HUES48 (cell line): ENCODE results near the gene PIK3C2A.
A peak's percentile ranks its signal among the peaks of the same experiment; 100 is the strongest.

Source experiments
- H3K27ac ChIP-seq: one replicate; pipeline ENCODE4 v1.7.0; 2013; ENCODE audit warnings: low read depth, low read length, inconsistent platforms
- H3K27me3 ChIP-seq: 2 replicates; pipeline ENCODE4 v1.6.1; 2013; ENCODE audit warnings: mild to moderate bottlenecking, low read length; ENCODE audit not compliant: control insufficient read depth, insufficient read depth
- H3K36me3 ChIP-seq: 2 replicates; pipeline ENCODE4 v1.6.1; 2013; ENCODE audit warnings: low read length; ENCODE audit not compliant: control insufficient read depth, insufficient read depth
- H3K4me1 ChIP-seq: 2 replicates; pipeline ENCODE4 v1.6.1; 2013; ENCODE audit warnings: mild to moderate bottlenecking, low read length; ENCODE audit not compliant: control insufficient read depth, insufficient read depth
- H3K4me3 ChIP-seq: 2 replicates; pipeline ENCODE4 v1.5.1; 2013; ENCODE audit warnings: mild to moderate bottlenecking, low read depth, low read length
- H3K9ac ChIP-seq: 2 replicates; pipeline ENCODE4 v1.6.1; 2013; ENCODE audit warnings: mild to moderate bottlenecking, low read depth, low read length, moderate library complexity
- H3K9me3 ChIP-seq: 2 replicates; pipeline ENCODE4 v1.6.1; 2013; ENCODE audit warnings: low read length; ENCODE audit not compliant: control insufficient read depth, insufficient read depth

Gene PIK3C2A

DNA sequence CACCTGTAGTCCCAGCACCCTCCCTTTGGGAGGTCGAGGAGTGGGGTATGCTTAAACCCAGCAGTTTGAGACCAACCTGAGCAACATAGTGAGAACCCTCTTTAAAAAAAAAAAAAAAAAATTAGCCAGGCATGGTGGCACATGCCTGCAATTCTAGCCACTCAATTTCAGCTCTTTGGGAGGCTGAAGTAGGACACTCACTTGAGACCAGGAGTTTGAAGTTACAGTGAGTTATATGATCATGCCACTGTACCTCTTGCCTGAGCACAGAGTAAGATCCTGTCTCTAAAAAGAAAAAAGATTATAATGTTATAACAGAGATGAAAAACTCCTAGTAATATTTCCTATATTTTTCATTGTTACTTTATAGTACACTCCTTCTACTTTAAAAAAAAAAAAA lies 23.9 kb downstream of the PIK3C2A start:
- Histone ChIP-seq H3K36me3 (peaks cover 15% of the 10 kb centered on the region; the same call in 1 of the 2 replicates), H3K9ac (no peak overlapping the region), H3K27me3 (no peaks in the 10 kb centered on the region), H3K9me3 (no peaks in the 10 kb centered on the region), H3K4me3 (no peak overlapping the region), H3K27ac (no peak overlapping the region), H3K4me1 (no peaks in the 10 kb centered on the region)

DNA sequence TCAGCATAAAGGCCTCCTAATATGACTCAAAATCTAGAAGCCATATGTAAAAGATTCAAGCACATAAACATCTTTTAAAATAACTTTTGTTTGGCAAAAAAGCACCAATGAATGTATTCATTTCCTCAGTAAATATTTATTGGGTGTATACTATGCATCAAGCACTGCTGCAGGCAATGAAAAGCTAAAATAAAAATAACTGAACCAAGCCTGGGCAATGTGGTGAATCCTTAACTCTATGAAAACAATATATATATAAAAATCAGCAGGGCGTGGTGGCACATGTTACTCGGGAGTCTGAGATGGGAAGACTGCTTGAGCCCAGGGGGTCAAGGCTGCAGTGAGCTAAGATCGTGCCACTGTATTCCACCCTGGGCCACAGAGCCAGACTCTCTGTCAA lies 27.8 kb downstream of the PIK3C2A start:
- Histone ChIP-seq H3K4me1 (no peaks in the 10 kb centered on the region), H3K9ac (no peak overlapping the region), H3K27me3 (no peaks in the 10 kb centered on the region), H3K4me3 (no peak overlapping the region), H3K27ac (no peak overlapping the region), H3K9me3 (no peaks in the 10 kb centered on the region), H3K36me3 (peaks cover 15% of the 10 kb centered on the region; the same call in 1 of the 2 replicates)

DNA sequence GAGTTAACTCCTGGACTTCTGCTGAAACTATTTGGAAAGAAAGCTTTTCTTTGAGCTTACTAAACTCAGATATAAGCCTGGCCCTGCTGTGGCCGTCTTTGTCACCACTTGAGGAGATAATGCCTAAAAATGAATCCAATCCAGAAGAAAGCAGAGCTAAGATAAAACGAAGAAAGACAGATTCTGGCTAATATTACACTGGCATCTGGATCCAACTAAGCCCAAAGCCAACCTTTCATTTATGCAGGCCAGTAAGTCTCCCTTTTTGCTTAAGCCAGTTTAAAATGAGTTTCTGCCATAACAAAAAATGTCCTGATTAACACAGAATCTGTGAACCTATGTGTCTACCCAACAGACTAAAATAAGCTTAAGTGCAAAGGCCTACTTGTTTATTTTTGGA lies 34.5 kb downstream of the PIK3C2A start:
- H3K27ac ChIP-seq: no peak overlapping the region
- H3K36me3 ChIP-seq: peaks cover 13% of the 10 kb centered on the region
- no peak overlapping the region for H3K9ac ChIP-seq
- H3K4me1 ChIP-seq: peaks cover 6% of the 10 kb centered on the region; the same call in 1 of the 2 replicates
- no peaks in the 10 kb centered on the region for H3K9me3 ChIP-seq
- no peak overlapping the region for H3K4me3 ChIP-seq
- no peaks in the 10 kb centered on the region for H3K27me3 ChIP-seq

DNA sequence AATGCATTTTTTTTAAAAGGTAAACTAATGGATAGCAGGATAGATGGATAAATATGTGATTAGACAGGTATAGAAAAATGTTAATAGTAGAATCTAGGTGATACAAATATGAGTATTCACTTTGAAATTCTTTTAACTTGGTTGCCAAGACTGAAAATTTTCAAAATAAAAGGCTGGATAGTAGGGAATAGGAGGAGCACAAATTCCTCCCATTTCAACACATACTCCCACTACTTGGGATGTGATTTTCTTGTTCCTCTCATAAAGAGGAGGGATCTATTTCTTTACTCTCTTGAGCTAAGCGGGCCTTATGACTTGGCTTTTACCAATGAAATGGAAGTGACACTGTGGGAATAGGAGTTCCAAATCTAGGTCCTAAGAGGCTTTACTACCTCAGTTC lies 35.9 kb downstream of the PIK3C2A start:
- Histone ChIP-seq H3K9ac (no peak overlapping the region; the same call in 1 of the 2 replicates), H3K27ac (no peak overlapping the region), H3K4me1 (peaks cover 6% of the 10 kb centered on the region; the same call in 1 of the 2 replicates), H3K4me3 (no peak overlapping the region), H3K36me3 (peaks cover 21% of the 10 kb centered on the region), H3K9me3 (no peaks in the 10 kb centered on the region), H3K27me3 (no peaks in the 10 kb centered on the region)

DNA sequence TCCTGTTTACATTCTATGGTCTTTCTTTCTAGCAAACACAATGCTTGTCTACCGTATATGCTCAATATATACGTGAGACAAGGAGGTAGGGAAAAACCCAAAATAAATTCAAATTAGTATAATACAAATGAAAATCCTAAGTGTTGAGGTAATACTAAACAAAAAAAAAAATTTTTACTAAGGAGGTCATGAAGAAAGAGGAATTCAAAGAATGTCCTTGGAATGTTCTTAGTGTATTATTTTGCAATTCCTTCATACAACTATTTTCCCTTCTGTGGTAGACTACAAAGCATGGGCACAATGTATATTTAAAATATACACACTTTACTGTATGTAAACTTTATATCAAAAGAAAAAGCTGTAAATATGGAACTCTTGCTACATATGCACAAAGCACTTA lies 36.4 kb downstream of the PIK3C2A start:
- Histone ChIP-seq H3K4me3 (no peak overlapping the region), H3K27ac (peak overlapping the region; percentile 8), H3K27me3 (no peaks in the 10 kb centered on the region)

DNA sequence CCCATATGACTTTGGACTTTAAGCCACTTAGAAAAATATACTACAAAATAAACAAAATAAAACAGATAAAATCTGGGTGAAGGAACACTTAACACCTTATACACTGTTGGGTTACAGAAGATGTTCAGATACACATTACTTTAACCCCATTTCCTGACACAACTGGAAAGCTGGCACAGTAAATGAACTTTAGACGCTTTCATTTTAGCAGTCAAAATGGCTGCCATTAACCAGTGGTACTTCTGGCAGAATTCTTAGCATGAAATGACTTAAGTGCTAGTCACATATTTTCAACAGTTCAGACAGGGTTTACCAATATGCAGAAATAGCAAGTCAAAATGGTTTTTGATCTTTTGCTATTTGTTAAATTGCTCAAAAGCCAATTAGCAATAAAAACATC lies 37.9 kb downstream of the PIK3C2A start:
- Histone ChIP-seq H3K4me1 (peaks cover 6% of the 10 kb centered on the region; the same call in 1 of the 2 replicates), H3K9me3 (no peaks in the 10 kb centered on the region), H3K36me3 (peaks cover 21% of the 10 kb centered on the region), H3K27me3 (no peaks in the 10 kb centered on the region), H3K27ac (no peak overlapping the region), H3K4me3 (no peak overlapping the region), H3K9ac (no peak overlapping the region)

More for the DNA sequence above, 36.4 kb downstream of the PIK3C2A start:
- Histone ChIP-seq H3K4me1 (peaks cover 6% of the 10 kb centered on the region; the same call in 1 of the 2 replicates), H3K9me3 (no peaks in the 10 kb centered on the region), H3K36me3 (peaks cover 21% of the 10 kb centered on the region), H3K9ac (no peak overlapping the region; the same call in 1 of the 2 replicates)

DNA sequence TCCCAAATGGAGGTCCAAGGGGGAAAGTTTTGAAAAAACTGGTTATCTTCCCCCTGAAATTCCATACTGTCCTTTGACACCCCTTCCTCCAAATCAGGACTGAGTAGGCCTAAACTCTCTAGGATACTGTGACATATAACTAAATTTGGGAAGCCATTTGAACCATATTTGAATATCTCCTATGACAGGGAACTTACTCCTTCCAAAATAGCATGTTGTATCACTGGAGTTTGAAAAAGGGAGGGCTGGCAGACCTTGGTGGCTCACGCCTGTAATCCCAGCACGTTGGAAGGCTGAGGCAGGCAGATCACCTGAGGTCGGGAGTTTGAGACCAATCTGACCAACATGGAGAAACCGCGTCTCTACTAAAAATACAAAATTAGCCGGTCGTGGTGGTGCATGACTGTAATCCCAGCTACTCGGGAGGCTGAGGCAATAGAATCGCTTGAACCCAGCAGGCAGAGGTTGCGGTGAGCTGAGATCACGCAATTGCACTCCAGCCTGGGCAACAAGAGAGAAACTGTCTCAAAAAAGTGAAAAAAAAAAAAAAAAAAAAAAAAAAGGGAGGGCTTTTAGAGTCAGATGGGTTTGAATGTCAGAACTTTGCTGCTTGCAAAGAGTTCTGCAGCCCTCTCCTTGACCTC lies 42.4 kb downstream of the PIK3C2A start:
- Histone ChIP-seq H3K4me1 (no peaks in the 10 kb centered on the region), H3K9ac (no peak overlapping the region), H3K27ac (no peak overlapping the region), H3K9me3 (no peaks in the 10 kb centered on the region), H3K36me3 (peaks cover 21% of the 10 kb centered on the region), H3K27me3 (no peaks in the 10 kb centered on the region), H3K4me3 (no peak overlapping the region)

DNA sequence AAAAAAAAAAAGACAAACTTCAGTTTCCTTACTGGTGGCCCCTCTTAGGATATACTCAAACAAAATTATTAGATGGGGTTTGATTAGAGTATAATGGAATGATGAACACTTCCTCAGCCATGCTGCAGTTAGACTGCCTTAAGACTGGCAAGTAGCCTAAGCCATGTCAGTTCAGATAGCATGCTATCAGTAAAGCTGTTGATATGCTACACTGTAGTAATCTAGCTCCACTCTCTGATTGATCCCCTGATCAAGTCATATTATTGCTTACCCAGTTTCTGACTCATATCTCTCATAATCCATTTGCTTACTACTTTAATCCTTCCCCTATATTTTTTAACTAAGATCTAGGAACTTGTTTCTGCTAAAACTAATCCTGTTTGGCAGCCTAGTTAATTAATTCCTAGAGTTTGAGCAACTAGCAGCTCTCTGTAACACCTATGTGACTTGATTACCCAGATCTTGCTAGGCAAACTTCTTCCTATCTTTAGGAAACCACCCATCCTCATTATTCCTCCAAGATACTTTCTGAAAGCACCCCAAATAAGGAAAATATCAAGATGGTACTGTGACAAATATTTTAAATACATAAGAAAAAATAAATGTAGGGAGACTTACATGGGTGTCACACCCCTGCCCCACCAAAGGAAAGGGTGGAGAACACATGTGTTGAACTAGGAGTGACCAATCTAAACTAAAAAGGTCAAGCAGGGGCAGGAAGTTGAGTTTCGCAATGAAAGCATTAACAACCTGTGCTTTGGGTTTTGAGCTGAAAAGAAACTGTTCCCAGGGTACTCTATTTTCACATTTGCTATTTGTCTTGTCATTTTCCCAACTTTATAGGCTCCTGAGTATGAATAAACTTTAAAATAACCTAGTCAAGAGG lies 43.2 kb downstream of the PIK3C2A start:
- H3K27me3 ChIP-seq: no peaks in the 10 kb centered on the region
- H3K36me3 ChIP-seq: peaks cover 20% of the 10 kb centered on the region
- no peak overlapping the region for H3K4me3 ChIP-seq
- no peak overlapping the region for H3K9ac ChIP-seq
- no peaks in the 10 kb centered on the region for H3K4me1 ChIP-seq
- no peaks in the 10 kb centered on the region for H3K9me3 ChIP-seq
- H3K27ac ChIP-seq: no peak overlapping the region

DNA sequence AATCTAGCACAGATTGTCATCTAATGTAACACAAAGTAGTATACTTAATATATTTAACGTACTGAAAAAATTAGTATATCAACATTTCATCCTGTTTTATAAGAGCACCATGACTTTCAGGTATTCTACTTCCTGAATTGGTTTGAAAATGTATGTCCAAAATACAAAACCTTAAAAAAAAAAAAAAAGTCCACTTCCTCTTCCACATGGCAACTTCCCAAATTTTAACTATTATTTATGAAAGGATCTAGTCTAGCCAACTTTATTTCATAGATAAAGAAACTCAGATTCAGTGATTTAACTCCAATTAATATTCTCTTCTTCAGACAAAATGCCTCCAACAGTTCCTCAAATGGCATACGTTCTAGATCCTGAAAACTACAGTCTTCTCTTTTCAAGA lies 44.0 kb downstream of the PIK3C2A start:
- Histone ChIP-seq H3K36me3 (peaks cover 12% of the 10 kb centered on the region), H3K4me1 (no peaks in the 10 kb centered on the region), H3K9ac (no peak overlapping the region), H3K27me3 (no peaks in the 10 kb centered on the region), H3K4me3 (no peak overlapping the region), H3K9me3 (no peaks in the 10 kb centered on the region), H3K27ac (no peak overlapping the region)

DNA sequence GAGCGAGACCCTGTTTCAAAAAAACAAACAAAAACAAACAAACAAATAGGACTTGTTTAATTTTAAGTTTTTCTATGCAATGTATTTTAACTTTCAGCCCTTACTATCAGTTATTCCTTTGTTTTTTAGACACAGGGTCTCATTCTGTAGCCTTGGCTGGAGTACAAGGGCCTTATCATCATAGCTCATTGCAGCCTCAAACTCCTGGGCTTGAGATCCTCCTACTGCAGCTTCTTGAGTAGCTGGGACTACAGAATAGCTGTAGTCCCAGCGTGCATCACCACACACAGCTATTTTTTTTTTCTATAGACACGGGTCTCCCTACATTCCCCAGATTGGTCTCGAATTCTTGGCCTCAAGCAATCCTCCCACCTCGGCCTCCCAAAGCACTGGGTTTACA lies 44.5 kb downstream of the PIK3C2A start:
- Histone ChIP-seq H3K9me3 (no peaks in the 10 kb centered on the region), H3K4me3 (no peak overlapping the region), H3K4me1 (no peaks in the 10 kb centered on the region), H3K9ac (no peak overlapping the region), H3K36me3 (peaks cover 7% of the 10 kb centered on the region), H3K27ac (no peak overlapping the region), H3K27me3 (no peaks in the 10 kb centered on the region)

DNA sequence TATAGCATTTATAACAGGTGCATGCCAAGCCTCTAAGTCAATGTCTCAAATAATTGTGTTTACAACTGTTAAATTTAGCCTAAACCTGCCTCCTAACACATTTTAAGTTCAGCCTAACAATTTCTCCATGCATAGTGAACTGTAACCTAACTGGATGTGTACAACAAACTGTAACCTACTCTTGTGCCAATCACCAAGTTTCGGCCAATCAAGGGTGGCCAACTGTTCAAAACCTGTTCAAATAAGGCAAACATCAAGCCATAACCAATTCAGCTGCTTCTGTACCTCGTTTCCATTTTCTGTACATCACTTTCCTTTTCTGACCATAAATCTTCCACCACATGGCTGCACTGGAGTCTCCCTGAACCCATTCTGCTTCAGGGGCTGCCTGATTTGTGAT lies 45.4 kb downstream of the PIK3C2A start:
- Histone ChIP-seq H3K27me3 (no peaks in the 10 kb centered on the region), H3K27ac (no peak overlapping the region), H3K36me3 (no peaks in the 10 kb centered on the region; the same call in none of the 2 replicates), H3K4me3 (no peak overlapping the region), H3K9ac (no peak overlapping the region), H3K9me3 (no peaks in the 10 kb centered on the region), H3K4me1 (no peaks in the 10 kb centered on the region)
